Activated CD8-positive, alpha-beta memory T cell treated with anti-CD3 and anti-CD28 coated beads, Interleukin-2, amount 50 U/mL, for 1 hour (primary cell): Measurements from ENCODE around the gene SP9.

Source experiments
- DNase-seq: peaks from one replicate; pipeline ENCODE4 v3.0.0-alpha.2; 2020; ENCODE audit errors: extremely low read depth

The SP9 gene

DNA sequence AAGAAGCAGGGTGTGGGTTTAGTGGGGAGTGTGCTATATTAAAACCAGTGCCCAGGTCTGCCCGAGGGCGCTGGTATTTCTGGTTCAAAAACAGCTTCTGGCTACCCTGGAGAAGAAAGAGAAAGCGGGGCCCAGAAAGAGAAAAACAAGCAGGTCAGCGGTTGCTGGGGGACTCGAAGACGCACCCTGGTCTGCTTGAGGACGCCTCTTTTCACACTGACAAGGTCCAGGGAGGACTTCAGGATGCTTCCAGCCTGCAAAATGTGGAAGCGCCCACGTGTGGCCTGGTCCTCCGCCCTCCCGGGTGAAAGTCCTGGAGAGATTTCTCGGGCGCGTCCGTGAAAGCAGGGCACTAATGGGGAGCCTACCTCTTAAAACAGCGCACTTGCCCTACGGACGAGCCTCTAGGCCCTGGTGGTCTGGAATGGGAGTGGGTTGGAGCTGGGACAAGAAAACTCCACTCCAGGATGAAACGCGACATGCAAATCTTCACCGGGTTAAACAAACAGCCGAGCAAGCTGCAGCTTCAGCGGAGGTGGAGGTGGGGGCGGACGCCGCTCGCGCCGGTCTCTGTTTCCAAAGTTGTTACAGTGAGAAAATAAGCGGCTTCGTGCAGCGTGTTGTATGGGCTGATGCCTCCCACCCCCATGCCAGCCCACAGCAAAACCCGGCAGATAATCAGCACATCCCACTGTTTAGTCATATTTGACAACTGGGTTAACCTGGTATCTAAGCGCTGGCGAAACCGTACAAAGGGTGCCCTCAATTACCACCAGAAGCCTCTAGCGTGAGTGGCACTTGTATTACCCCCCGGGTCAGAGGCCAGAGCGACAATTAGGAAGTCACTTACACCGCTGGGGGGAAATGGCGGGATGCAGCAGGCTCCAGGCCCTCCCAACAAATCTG is 1.1 kb upstream of the SP9 start:
- no peak for DNase-seq

DNA sequence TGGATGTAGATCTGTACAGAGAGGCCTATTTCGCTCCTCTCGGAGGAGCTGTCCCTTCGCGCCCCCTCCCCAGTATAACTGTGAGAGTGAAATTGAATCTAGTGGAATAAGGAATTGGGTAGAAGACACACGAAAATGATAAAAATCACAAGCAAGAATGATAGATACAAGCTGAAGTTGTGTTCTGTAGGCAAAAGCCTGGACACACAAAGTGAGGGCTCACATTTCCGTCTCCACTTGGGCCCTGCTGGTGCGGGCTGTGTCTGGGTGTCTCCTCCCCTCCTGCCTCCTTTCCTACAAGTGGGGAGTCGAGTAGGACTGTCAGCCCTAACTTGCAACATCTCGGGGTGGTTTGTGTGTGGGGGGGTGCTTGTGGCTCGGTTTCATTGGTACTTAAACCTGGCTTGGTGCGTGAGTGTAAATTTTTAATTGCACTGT is 457 bp upstream of the SP9 start:
- no peak for DNase-seq

DNA sequence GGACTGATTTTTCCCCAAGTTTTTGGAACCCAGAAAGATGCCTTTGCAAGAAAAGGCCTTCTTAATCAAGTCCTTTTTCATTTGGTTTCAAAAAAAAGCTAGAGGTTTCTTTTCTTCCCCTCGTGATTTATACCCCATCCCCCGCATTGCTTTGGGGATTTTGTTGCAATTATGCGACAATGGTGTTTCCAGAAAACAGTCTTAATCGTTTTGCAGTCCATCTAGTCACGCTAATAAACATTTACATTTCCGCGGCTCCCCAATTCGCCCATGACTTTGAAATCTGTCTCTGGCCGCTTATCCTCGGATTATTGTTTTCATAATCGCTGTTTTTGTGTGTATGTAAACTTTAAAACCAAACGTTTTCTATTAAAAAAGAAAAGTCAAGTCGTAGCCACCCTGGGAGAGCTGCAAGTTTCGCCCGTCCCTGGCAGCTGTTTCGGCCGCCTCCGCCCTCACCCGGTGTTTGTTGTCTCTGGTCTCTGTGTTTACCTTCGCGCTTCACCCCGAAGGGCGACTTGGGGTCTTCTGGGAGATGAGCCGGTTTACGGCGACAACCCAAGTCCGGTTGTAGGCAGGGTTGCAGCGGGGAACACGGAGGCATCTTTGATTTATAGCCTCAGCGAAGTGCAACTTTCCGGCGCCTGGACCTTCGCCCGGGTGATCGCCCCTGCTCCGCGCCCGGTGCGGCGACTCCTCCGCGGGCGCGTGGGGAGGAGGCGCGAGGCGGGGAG is 667 bp downstream of the SP9 start:
- DNase-seq: no peak

DNA sequence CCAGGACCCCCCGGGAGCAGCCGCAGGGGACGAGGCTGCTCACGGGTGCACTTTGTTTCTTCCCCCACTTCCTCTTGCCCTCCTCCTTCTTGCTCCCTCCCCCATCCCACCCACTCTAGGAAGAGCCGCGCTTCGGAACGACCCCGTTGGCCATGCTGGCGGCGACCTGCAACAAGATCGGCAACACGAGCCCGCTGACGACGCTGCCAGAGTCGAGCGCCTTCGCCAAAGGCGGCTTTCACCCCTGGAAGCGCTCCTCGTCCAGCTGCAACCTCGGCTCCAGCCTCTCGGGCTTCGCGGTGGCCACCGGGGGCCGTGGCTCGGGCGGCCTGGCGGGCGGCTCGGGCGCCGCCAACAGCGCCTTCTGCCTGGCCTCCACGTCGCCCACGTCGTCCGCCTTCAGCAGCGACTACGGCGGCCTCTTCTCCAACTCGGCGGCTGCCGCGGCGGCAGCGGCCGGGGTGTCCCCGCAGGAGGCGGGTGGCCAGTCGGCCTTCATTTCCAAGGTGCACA is 1.3 kb downstream of the SP9 start:
- no peak for DNase-seq

DNA sequence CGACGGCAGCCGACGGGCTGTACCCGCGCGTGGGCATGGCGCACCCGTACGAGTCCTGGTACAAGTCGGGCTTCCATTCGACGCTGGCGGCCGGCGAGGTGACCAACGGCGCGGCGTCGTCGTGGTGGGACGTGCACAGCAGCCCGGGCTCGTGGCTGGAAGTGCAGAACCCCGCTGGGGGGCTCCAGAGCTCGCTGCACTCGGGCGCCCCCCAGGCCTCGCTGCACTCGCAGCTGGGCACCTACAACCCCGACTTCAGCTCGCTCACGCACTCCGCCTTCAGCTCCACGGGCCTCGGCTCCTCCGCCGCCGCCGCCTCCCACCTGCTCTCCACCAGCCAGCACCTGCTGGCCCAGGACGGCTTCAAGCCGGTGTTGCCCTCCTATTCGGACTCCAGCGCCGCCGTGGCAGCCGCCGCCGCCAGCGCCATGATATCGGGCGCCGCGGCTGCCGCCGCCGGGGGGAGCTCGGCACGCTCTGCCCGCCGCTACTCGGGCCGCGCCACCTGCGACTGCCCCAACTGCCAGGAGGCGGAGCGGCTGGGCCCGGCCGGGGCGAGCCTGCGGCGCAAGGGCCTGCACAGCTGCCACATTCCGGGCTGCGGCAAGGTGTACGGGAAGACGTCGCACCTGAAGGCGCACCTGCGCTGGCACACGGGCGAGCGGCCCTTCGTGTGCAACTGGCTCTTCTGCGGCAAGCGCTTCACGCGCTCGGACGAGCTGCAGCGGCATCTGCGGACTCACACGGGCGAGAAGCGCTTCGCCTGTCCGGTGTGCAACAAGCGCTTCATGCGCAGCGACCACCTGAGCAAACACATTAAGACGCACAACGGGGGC is 2.0 kb downstream of the SP9 start:
- DNase-seq: no peak

DNA sequence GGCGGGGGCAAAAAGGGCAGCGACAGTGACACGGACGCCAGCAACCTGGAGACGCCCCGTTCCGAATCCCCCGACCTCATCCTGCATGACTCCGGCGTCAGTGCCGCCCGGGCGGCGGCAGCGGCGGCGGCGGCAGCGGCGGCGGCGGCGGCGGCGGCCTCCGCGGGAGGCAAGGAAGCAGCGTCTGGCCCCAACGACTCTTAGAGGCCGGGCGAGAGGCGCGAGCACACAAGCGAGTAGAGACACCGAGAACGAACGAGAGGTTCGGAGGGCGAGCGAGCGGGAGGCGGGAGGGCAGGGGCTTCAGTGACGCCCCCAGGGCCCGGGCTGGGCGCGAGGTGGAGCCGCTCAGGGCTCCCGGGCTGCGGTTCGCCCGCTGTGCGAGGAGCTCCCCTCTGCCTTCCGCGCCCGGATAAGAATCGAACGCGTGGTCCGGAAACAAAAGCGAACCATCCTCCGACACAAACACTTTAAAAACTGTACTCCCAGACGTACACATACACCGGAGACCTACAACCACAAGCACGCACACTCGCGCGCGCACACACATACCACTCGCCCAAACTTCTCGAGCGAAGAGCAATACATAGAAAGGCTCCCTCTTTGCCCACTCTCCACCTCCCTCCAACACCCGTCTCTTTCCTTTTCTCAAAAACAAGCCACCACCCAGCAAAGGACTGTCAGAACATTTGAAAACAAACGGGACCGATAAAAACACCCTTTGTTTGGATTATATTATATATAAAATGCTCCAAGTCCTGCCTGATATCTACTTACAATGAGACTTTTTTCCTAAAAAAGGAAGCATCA is 2.8 kb downstream of the SP9 start:
- DNase-seq: no peak

DNA sequence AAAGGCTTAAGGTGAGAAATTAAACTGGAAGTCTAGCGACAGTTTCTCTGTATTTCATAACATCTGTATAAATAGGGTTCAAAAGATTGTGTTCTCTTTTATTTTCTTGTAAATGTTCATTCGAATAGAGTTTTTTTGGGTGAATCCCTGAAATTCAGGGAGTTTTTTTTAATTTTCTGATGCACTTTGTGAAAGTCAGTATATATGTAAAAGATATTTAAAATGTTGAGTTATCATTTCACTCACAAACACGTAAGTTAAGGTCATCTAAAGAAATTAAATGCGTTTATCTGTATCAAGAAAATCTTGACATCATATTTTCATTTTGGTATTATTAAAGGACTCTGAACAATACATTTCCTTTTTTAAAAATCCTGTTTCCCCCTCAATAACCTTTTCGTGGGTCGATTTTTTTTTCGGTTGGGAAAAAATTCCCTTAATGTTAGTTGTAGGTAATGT is 3.4 kb downstream of the SP9 start:
- no peak for DNase-seq

DNA sequence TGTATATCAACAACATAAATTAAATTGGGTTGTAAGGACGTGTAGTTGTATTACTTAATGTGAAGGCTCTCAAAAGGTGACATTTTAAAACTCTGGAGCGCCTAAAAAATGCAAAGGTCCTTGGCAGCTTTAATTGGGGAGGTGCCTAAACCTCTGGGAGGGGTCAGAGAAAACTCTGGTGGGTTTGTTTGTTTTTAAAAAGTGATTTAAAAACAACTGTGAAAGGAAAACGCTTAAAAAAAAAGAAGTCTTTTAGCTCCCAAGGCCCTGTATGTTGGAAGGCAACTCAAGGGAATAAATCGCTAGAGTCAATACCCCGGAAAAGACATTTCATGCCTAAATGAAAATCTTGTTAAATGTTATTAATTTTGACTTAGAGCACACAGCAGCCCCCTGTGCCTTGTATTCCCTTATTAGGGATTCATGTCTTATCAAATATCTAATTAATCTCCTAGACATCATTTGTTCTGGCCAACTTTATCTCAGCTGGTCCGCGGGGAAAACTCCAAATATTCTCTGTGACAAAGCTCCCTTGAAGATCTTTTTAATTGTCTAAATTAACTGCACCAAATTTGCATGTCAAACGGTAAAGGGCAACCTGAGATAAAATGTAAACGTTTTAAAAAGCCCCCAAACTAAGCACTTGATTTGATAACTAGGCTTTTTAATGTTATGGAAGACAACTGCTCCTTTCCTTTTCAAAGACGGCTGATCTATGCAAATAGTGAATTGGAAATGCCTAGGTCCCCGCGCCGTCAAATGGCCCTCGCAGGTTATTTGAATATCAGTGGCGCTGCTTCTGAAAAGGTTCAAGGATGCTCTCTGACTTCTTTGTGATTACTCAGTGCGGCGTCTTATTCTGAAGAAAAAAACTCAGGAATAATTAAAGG is 4.2 kb downstream of the SP9 start:
- no peak for DNase-seq

DNA sequence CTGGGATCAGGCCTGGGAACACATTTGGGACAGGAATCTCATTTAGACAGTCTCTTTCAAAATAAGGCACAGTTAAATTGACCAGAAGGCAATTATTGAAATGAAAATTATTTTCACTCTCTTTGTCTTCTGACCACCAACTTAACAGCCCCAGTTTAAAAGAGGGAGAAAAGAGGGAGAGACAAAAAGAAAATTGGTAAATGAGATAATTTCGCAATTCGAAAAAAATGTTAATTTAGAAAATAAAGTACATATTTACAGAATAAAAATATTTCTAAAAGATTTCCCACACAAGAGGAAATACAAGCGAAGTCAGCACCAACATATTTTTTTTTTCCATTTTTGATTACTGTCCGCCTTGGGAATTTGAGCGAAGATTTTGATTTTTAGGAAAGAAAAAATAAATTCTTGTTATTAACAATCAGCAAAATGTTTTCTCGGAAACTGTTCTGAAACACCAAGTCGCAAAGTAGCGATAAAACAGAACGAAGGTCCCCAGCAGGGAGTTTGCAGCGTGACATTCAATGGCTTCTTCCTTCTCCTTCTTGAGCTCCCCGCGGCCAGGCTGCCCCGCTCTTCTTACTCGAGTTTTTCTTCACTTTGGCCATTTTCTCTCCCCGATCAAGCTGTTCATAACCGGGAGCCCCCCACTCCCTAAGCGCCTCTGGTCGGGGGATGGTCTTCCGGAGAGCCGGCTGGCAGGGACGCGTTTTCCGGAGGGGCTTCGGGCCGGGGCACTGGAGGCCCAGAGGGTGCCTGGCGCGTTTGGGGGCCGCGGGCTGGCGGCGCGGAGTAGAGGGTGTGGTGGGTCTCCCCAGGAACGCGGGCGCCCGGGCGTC is 5.0 kb downstream of the SP9 start:
- DNase-seq: no peak

DNA sequence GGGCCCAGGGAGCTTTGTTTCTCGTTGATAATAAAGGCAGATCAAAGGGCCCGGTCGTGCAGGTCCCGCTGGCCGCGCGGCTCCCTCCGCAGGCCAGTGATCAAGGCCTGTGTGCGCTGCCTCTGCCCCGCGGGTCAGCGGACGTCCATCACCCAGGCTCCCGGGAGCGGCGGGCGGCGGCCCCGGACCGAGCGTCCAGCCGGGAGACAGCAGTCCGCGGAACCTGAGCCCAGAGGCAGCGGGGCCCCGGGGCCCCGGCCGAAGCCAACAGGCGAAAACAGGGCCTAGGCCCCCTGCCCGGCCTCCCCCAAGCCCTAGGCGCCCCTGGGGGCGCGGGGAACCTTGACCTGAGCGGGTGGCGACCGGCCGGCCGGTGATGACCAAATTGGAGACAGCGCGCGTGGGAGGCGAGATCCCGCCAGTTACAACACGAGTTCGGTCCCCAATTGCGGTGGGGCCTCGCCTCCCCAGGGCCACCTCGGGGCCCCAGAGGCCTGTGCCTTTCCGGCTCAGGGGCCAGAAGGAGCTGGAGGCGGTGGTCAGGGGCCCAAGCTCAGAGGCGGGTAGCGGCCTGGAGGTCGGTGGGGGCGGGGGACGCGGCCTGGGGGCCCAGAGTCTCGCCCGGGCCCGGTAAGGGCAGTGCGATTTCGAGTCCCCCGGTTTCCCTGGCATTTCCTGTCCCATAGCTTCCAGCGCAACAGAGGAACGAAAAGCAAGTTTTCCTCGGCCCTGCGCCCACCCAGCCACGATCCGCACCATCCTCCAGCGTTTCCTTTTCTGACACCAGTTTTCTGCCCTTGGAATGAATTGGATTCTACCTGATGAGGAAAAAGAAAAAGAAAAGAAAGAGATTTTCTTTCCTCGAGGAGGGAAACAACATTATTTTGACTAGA is 5.9 kb downstream of the SP9 start:
- no peak for DNase-seq

DNA sequence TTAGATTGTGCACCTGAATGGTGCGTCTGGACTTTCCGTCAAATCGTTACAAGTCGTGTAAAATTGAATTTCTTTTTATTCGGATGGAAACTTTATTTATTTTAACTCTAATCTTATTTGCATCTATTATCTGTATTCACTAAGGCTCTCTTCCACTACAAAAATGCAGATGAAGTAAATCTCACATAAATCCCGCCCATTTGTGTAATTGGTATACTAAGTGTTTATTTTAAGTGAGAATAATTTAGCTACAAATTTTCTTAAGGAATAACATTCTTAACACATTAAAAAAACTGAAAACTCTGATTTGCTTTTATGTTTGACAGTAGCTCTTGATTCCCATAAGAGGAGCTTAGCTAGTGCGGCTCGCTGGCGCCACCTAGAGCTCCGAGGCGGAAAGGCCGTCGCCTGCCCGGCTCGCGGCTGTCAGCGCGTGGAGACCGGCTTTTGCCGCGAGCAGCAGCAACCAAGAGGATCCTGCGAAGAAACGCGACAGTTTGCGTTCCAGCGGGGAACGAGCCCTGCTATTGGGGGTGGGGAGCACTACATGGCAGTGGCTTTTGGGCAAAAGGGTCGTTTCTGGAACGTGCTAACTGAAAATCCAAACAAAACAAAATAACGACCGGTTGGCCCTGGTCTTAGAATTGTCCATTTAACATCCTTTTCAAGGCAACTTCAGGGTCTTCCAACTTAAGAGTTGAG is 6.7 kb downstream of the SP9 start:
- no peak for DNase-seq

DNA sequence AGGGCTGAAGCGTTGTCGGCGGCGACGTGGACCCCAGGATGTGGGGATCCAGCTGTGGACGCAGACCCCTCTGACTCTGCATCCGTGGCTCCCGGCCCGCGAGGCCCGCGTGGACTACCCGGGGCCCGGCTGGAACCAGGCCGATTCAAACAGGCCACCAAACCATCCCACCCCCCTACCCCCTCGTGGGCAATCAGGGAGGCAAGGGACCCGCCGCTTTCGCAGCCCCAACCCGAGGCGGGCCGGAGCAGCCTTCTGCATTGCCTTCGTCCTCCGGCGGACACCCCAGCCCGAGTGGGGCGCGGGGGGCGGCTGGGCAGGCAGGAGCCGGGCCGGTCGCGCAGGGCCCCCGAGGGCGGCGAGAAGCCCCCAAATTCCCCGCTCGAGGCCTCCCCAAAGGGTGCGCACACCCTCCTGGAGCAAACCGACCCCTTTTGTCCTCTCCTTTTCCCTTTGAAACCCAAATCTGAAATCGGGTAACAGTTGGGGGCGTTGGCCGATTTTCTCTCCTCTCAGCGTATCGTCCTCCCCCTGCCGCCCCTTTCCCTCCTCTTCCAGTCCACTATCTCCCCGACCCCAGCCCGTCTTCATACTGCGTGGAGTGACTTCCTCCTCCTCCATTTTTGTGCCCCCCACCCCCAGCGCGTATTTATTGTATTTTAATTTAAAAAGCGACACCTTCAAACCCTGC is 7.4 kb downstream of the SP9 start:
- no peak for DNase-seq

DNA sequence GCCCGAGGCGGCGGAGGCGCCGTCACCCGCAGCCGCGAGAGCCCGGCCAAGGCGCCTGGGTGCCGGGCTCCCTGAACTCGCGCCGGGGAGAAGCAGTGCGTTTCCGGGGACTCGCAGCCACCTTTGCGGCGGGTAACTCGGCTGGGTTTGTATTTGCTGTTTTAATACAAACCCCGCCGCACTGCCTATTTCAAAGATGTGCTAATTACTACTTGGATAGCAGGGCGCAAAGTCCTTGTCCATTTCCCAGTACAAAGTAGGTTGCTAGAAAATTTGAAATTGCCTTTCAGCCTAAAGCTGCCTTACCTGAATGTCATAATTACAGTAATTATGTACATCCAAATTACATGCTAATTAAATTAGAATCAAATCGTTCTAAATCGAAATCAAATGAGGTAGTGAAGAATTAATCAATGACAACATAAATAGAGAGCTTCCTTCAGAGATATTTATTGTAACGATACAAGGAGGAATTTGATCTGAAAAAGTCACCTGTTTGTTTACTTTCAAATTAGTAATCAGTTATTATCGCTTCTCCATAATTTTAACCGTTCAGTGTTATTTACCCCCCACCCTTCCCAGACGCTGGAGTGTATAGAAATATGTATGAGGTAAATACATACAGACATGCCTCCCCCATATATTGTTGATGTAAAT is 8.1 kb downstream of the SP9 start:
- DNase-seq: no peak

DNA sequence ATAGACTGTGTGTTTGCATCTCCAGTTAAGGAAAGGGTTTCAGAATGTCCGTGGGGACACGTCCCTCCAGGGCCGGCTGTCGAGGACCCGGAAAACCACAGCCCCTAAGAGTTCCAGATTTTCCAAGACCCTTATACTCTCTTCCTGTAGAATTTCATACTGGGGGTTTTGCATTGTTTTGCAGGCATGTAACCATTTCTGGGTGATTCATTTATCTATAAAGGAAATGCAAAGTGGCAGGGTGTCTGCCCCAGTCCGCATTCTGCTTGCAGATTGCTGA is 8.5 kb downstream of the SP9 start:
- DNase-seq: no peak

DNA sequence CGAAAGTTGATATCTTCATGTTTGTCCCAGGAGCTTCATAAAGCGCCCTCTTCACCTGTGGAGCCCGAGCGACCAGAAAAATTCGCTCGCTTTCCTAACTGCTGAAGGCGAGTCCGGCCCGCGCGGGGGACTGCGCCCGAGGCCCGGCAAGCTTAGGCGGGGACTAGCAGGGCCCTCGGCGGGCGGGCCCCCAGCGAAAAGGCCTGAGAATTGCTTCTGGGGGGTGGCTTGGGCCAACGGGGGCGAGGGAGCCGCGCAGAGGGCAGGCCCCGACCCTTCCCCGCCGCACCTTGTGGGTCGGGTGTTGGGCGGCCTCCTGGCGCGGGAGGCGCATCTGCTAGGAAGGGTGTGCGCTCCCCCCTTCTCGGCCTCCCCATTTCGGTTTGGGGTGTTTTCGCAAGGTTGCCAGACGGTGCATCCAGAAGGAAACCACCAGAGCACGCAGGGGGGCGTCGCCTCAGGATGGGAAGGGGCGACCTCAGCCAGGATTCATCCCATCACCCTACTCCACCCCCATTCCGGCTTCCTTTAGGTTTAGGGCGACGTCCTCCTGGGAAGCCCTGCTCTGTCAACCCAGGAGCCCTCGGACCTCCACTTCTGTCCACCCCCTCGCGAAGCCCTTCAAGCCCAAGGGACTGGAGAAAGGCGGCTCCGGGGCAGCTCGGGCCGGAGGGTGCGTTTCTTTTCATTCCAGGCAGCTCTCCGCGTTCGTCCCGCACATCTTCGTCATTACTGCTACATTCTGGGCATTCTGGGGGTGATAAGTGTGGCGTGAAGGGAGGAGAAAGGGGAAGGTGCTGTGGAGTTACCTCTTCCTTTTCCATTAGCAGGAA is 9.1 kb downstream of the SP9 start:
- DNase-seq: no peak
